HL-60 (cell line): ENCODE data around the gene GTPBP6.

Source experiments
- CTCF ChIP-seq: IDR thresholded peaks from one replicate; pipeline ENCODE4 v1.5.1; 2011; ENCODE audit warnings: low read length, control low read depth, inconsistent platforms; ENCODE audit not compliant: insufficient read depth
- REST ChIP-seq: IDR thresholded peaks from 2 replicates; pipeline ENCODE4 v1.6.1; 2012; ENCODE audit warnings: low read depth; ENCODE audit not compliant: insufficient replicate concordance

GRCh38 chrX:345020-345925 is 26.7 kb upstream of the GTPBP6 start:
- TF ChIP-seq CTCF, result no peak
- TF ChIP-seq REST, result no peak
